Measurements from ENCODE around the gene CD80.

The CD80 gene

DNA sequence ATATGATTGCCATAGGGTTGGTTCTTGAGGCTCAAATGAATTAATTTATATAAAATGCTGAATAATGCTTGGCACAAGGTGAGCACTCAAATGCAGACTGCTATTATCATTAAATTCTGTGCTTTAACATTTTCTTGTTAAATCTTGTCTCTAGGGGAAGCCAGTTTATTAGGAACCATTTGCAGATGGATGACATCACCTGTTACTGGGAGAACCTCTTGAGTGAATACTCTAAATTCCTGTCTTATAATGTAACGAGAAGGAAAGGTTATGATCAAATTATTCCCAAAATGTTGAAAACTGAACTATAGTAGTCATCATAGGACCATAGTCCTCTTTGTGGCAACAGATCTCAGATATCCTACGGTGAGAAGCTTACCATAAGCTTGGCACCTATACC is 67.3 kb downstream of the CD80 start:
- no peak overlapping the region for H3K27ac ChIP-seq
- TF ChIP-seq, protein P1, sequence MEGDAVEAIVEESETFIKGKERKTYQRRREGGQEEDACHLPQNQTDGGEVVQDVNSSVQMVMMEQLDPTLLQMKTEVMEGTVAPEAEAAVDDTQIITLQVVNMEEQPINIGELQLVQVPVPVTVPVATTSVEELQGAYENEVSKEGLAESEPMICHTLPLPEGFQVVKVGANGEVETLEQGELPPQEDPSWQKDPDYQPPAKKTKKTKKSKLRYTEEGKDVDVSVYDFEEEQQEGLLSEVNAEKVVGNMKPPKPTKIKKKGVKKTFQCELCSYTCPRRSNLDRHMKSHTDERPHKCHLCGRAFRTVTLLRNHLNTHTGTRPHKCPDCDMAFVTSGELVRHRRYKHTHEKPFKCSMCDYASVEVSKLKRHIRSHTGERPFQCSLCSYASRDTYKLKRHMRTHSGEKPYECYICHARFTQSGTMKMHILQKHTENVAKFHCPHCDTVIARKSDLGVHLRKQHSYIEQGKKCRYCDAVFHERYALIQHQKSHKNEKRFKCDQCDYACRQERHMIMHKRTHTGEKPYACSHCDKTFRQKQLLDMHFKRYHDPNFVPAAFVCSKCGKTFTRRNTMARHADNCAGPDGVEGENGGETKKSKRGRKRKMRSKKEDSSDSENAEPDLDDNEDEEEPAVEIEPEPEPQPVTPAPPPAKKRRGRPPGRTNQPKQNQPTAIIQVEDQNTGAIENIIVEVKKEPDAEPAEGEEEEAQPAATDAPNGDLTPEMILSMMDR (conservative IDR thresholded peaks at IDR 0.05): no peak

DNA sequence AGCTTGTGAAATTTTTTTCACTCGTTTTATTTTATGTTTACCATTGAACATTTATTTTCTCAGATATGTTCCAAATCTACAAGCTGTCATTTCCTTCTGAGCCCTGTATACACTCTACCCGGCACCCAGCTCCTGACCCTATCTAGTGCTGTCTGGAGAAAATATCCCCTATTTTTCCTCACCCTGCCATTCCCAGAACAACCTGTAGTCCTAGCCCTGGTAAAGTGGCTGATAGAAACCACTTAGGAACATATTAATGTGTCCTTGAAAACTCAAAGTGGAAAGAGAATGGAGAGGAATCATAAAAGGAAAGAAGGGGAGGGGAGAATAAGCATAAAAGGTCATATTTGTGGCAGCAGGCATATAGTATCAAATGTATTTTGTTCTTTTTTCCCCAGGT is 69.3 kb downstream of the CD80 start:
- TF ChIP-seq, protein P1 (conservative IDR thresholded peaks at IDR 0.05): no peak
- H3K27ac ChIP-seq: no peak overlapping the region

DNA sequence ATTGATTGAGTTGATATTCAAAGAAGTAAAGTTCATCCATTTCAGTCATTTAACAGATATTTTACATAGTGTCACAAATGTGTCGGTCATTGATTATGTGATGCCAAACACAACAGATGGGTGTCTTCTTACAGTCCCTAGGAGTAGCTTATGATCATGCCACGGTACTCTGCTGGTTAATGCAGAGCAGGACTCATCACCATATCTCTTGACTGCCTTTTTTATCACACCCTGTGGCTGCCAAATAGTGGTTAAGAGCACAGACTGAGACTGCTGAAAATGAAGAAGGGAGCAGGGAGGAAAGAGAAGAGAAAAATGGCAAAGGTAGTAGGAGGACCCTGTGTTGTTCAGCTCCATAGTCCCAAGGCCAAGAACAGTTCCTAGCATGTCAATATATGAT is 73.9 kb downstream of the CD80 start:
- H3K27ac ChIP-seq: no peak overlapping the region
- TF ChIP-seq, protein P1 (conservative IDR thresholded peaks at IDR 0.05): no peak

DNA sequence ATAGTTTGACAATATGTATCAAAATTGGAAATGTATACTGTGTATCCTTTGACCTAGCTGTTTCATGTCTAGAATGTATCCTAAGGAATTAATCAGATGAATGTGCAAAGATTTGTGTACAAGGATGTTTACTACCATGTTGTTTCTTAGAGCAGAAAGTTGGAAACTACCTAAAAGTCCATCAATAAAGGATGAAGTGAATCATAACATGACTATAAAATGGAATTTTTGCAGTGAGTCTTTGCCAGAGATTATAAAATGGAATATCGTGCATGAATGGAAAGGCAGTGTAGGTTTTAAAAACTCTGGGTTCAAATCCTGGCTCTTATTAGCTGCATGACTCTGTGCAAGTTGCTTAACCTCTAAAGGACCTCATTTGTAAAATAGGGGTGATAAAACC is 76.3 kb downstream of the CD80 start:
- TF ChIP-seq, protein P1 (conservative IDR thresholded peaks at IDR 0.05): no peak
- H3K27ac ChIP-seq: no peak overlapping the region

DNA sequence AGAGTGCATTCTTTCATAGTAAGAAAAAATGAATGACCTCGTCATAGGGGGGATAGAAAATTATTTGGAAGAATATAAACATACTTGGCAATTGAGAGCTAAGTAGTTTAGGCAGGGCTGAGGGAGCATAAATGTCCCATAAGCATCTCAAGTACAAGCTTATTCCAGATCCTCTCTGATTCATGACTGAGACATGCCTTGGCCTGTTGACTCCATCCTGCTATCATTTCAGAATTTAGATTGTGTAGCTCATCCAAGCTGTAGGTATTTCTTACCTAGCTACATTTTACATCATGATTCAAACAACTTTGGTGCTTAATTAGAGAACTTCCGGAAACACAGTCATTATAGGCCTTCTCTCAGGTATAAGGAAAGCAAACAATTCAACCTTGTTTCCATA is 78.3 kb downstream of the CD80 start:
- TF ChIP-seq, protein P1 (conservative IDR thresholded peaks at IDR 0.05): no peak
- no peak overlapping the region for H3K27ac ChIP-seq

All from VCaP (cell line).